Measurements from ENCODE around the gene YIF1A. TPM values are rescaled to one million over a fixed set of nuclear protein-coding genes. Genes with fewer than 3 reads are reported as not detected.

YIF1A gene
- polyA plus RNA-seq, 3 donors: 50.0 to 81.1 (median 63.8) TPM

- H2AFZ ChIP-seq (ENCODE audit: insufficient read depth, low read depth, low read length, poor library complexity, severe bottlenecking): peak overlapping the region; percentile 84
- peaks cover 0 to 7% (median 4%) of the 10 kb centered on the region in 7 donors for H3K9me3 Mint-ChIP-seq
- H3K27ac Mint-ChIP-seq: peak overlapping the region in 4 of 7 donors; percentile 37 to 82 (median 61)
Measured at GRCh38 chr11:66289548-66290329, 796 bp upstream of the YIF1A start.

More at GRCh38 chr11:66289548-66290329, 796 bp upstream of the YIF1A start:
- no peaks in the 10 kb centered on the region for H3K79me2 ChIP-seq (ENCODE audit: insufficient read depth, low read length)
- TF ChIP-seq CTCF (IDR thresholded peaks at IDR 0.05): no peak
- Mint-ChIP-seq H3K27me3 (ENCODE audit: low read depth in 3 of 3) (peaks cover 33 to 49% (median 38%) of the 10 kb centered on the region in 3 donors), H3K4me1 (peaks cover 36% of the 10 kb centered on the region), H3K4me3 (peak overlapping the region; percentile 86 to 94), H3K36me3 (peaks cover 4 to 16% of the 10 kb centered on the region in 2 donors)
- H3K4me1 ChIP-seq (ENCODE audit: control insufficient read depth in 1 of 2, insufficient read depth in 2 of 2, low read length in 2 of 2): peaks cover 37 to 44% of the 10 kb centered on the region in 2 donors
- H3K9ac ChIP-seq (ENCODE audit: insufficient read depth, low read length, poor library complexity, severe bottlenecking): peak overlapping the region; percentile 75
- H4K20me1 ChIP-seq (ENCODE audit: insufficient read depth, low read length): peaks cover 6% of the 10 kb centered on the region
- H3K36me3 ChIP-seq (replicated peaks in 1 of 2; ENCODE audit: control insufficient read depth in 1 of 2, insufficient read depth in 2 of 2, low read length in 2 of 2): peaks cover 3 to 7% of the 10 kb centered on the region in 2 donors
- DNase-seq: peak in 1 of 3 donors; percentile 38
- peaks cover 0 to 11% of the 10 kb centered on the region in 2 donors for H3K9me3 ChIP-seq (replicated peaks in 1 of 2; ENCODE audit: control insufficient read depth in 1 of 2, insufficient read depth in 1 of 2, low read length in 2 of 2)
- H3K4me2 ChIP-seq (replicated peaks; ENCODE audit: extremely low read depth, low read length, poor library complexity, severe bottlenecking): peak overlapping the region; percentile 95
- H3K27me3 ChIP-seq (ENCODE audit: control insufficient read depth in 2 of 2, insufficient read depth in 2 of 2, low read length in 2 of 2): peaks cover 24 to 44% of the 10 kb centered on the region in 2 donors
- WGBS (ENCODE audit: insufficient coverage): 26% methylated on average over 11 of the region's 36 CpGs
- H3K4me3 ChIP-seq (replicated peaks in 1 of 3; ENCODE audit: low read depth in 2 of 3, low read length in 3 of 3): peak overlapping the region; percentile 48 to 84 (median 58)
- intact Hi-C loops (cut with micrococcal nuclease): loop anchor here in 1 of 2 donors (2.0 kb wide), 1 partner anchor 21 kb away; the partner anchor contains the start of gene RAB1B
- H3K27ac ChIP-seq (ENCODE audit: low read depth in 1 of 2, low read length in 2 of 2): no peak overlapping the region
